HEK293 (cell line): ENCODE results near the gene GMIP.

Experiments
- CTCF ChIA-PET: fragments of 350-600 bp; formaldehyde crosslinking; extraction: SDS; loops from one replicate; lab custom pipeline; 2021; ENCODE audit warnings: antibody characterized with exemption; lab: Yijun Ruan, JAX
- POLR2A ChIA-PET: fragments of 300-600 bp; formaldehyde crosslinking; extraction: SDS; loops from one replicate; lab custom pipeline; 2020; ENCODE audit warnings: antibody characterized with exemption, inconsistent platforms; lab: Yijun Ruan, JAX
- H3K27ac ChIP-seq: fragments of 200-500 bp; sonication (Bioruptor generic); 2 replicates; pipeline ENCODE4 v1.5.1; 2014; ENCODE audit warnings: low read depth, low read length, control low read depth, inconsistent platforms; ENCODE audit errors: extremely low read depth
- H3K36me3 ChIP-seq, 2 experiments: fragments of 200-500 bp in 1 of 2; sonication (Bioruptor generic) in 1 of 2; 1 replicate in 1 of 2; 2 replicates in 1 of 2; pipeline ENCODE4 v1.5.1; 2014 to 2017; ENCODE audit warnings: inconsistent platforms in 2 of 2, low read length in 2 of 2; ENCODE audit not compliant: control insufficient read depth in 2 of 2, insufficient read depth in 1 of 2
- H3K4me1 ChIP-seq: fragments of 200-500 bp; sonication (Bioruptor generic); 2 replicates; pipeline ENCODE4 v1.5.1; 2014; ENCODE audit warnings: mild to moderate bottlenecking, low read length, inconsistent platforms; ENCODE audit not compliant: control insufficient read depth, insufficient read depth
- H3K4me3 ChIP-seq: 2 replicates; pipeline ENCODE4 v1.5.1; 2011; ENCODE audit warnings: low read depth, mild to moderate bottlenecking, control low read depth, low read length, moderate library complexity
- H3K9me3 ChIP-seq: fragments of 200-500 bp; sonication (Bioruptor generic); 2 replicates; pipeline ENCODE4 v1.5.1; 2014; ENCODE audit warnings: low read depth, low read length, inconsistent platforms; ENCODE audit not compliant: control insufficient read depth, insufficient read depth
- BCL11A ChIP-seq: fragments of 450-650 bp; formaldehyde crosslinking; IDR thresholded peaks from 2 replicates; pipeline ENCODE4 v1.5.1; 2016; ENCODE audit warnings: low read depth, missing biosample characterization, missing genetic modification characterization
- BCL11B ChIP-seq: fragments of 450-650 bp; formaldehyde crosslinking; IDR thresholded peaks from 2 replicates; pipeline ENCODE4 v1.5.1; 2016; ENCODE audit warnings: low read depth, missing biosample characterization, missing genetic modification characterization
- HOXA7 ChIP-seq: sonication (generic); formaldehyde crosslinking; IDR thresholded peaks from 2 replicates; pipeline ENCODE4 v1.8.1; 2022; ENCODE audit warnings: missing genetic modification reagents, borderline replicate concordance
- MEIS1 ChIP-seq: sonication (generic); formaldehyde crosslinking; IDR thresholded peaks from 2 replicates; pipeline ENCODE4 v1.8.1; 2022; ENCODE audit warnings: missing genetic modification reagents, mild to moderate bottlenecking, borderline replicate concordance
- TRIM28 ChIP-seq: IDR thresholded peaks from 2 replicates; pipeline ENCODE4 v1.6.1; 2011; ENCODE audit warnings: low read length, control low read depth, borderline replicate concordance
- ZFP37 ChIP-seq: fragments of 450-650 bp; formaldehyde crosslinking; IDR thresholded peaks from 2 replicates; pipeline ENCODE4 v1.5.1; 2016; ENCODE audit warnings: missing biosample characterization, missing genetic modification characterization
- ZNF48 ChIP-seq: fragments of 450-650 bp; formaldehyde crosslinking; IDR thresholded peaks from 2 replicates; pipeline ENCODE4 v1.5.1; 2016; ENCODE audit warnings: missing biosample characterization, missing genetic modification characterization
- ZNF623 ChIP-seq: fragments of 450-650 bp; formaldehyde crosslinking; IDR thresholded peaks from 2 replicates; pipeline ENCODE4 v1.5.1; 2016; ENCODE audit warnings: missing biosample characterization, missing genetic modification characterization
- ZSCAN30 ChIP-seq: fragments of 450-650 bp; IDR thresholded peaks from 2 replicates; pipeline ENCODE4 v1.5.1; 2018; ENCODE audit warnings: missing biosample characterization, mild to moderate bottlenecking, missing genetic modification characterization, moderate library complexity
- TF ChIP-seq, protein P1 (sequence below): fragments of 450-650 bp; formaldehyde crosslinking; IDR thresholded peaks from 2 replicates; pipeline ENCODE4 v1.5.0; 2017; ENCODE audit warnings: missing biosample characterization, missing genetic modification characterization, borderline replicate concordance
- TF ChIP-seq, protein P2 (sequence below): fragments of 450-650 bp; formaldehyde crosslinking; IDR thresholded peaks from 2 replicates; pipeline ENCODE4 v1.5.1; 2016; ENCODE audit warnings: missing biosample characterization, missing genetic modification characterization, borderline replicate concordance

Gene GMIP

DNA sequence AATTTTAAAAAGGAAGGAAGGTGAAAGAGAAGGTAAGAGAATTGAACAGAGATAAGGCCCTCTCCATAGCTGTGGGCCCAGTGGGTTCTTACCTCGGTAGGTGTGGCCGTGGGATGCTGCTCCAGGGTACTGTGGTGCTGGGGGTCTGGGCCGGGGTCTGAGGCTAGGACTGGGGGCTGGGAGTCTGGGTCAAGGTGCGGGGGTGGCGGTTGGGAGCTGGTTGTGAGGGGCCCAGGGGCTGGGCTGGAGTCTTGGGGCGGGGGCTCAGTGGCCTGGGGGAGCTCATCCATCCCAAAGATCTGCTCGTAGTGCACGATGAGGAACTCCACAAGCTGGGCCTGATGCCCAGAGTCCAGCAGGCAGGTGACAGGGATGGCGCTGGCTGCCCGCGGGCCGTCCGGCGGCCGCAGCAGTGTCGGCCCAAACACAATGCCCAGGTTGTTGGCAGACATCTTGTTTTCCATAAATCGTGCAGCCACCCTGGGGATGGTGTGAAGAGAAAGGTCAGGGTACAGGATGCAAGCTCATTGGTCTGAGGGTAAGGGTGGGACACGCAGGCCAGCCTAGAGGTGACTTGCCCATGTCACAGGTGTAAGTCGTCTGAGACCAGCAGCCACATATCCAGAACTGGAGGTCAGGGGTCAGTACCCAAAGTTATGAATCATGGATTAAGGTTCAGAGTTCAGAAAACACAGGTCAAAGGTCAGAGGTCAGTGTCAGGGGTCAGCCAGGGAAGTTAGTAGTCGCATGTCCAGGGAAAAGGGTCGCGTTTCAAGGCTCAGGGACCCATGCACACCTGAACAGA lies 9.5 kb downstream of the GMIP start:
- ChIA-PET CTCF (interaction anchor here (0.5 to 1.9 kb wide), 2 partner anchors 10 to 24 kb away, joined by 4 to 9 read pairs; partner anchors contain the start of gene GMIP), POLR2A (no interaction called here)

DNA sequence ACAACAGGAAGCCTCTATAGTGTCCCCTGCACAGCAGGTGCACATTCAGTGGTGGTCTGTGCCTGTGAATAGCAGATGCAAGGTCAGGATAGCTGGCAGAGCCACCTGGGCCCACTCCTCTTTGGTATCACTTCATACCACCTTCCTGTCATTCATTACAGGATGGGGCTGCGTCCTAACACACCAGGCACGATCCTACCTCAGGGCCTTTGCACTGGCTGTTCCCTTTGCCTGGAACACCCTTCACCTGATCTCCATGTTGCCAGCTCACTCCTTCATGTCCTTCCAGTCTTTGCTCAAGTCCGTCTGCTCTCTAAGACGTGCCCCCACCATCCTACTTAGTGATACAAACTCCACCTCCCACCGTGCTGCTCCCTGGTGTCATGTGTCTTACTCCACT lies 10.8 kb downstream of the GMIP start:
- H3K9me3 ChIP-seq: no peaks in the 10 kb centered on the region
- ChIA-PET CTCF (interaction anchor here (0.6 to 0.7 kb wide), 2 partner anchors 8 to 30 kb away, joined by 3 read pairs; no protein-coding TSS in a partner anchor), POLR2A (no interaction called here)
- H3K4me3 ChIP-seq: no peak overlapping the region
- H3K27ac ChIP-seq: no peak overlapping the region
- no peak for TF ChIP-seq ZNF48 (tag by site-specific recombination)
- TF ChIP-seq ZFP37: no peak
- no peak for TF ChIP-seq ZSCAN30 (tag by site-specific recombination)
- peak; percentile 95 for TF ChIP-seq ZNF623
- H3K36me3 ChIP-seq: peaks cover 0 to 41% of the 10 kb centered on the region in 2 experiments; a peak in 2 of 3 replicates
- no peaks in the 10 kb centered on the region for H3K4me1 ChIP-seq

More for the DNA sequence above, 9.5 kb downstream of the GMIP start:
- Histone ChIP-seq H3K36me3 (peaks cover 0 to 42% of the 10 kb centered on the region in 2 experiments; a peak in 2 of 3 replicates), H3K4me1 (no peaks in the 10 kb centered on the region), H3K27ac (no peak overlapping the region), H3K9me3 (no peaks in the 10 kb centered on the region), H3K4me3 (no peak overlapping the region)
- no peak for TF ChIP-seq MEIS1 (CRISPR knock-in tag)
- TF ChIP-seq BCL11A (tag by site-specific recombination): peak; percentile 88; the same call in 1 of the 2 replicates
- TF ChIP-seq BCL11B (tag by site-specific recombination): peak; percentile 94

DNA sequence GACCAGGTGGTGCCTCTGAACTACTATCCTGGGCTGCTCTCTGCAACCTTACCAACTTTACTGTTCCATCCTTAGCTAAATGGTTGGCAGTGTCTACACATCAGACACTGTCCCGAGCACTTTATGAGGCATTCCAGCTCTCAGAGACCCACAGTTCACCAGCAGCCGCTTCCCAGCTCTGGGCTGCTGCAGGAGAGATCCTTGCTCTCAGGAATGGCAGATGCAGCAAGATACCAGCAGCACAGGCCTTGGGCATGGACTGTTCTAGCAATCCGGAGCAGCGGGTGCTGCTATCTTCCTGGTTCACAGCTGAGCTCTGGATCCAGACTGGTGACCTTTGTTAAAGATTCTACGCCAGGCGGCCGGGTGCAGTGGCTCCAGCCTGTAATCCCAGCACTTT lies 12.1 kb downstream of the GMIP start:
- ChIA-PET POLR2A (interaction anchor here (0.6 kb wide), 1 partner anchor 100 kb away, joined by 8 read pairs; no protein-coding TSS in a partner anchor), CTCF (interaction anchor here (1.3 kb wide), 1 partner anchor 12 kb away, joined by 5 read pairs; the partner anchor contains the start of gene GMIP)
- Histone ChIP-seq H3K27ac (no peak overlapping the region), H3K4me3 (no peak overlapping the region), H3K9me3 (no peaks in the 10 kb centered on the region), H3K4me1 (no peaks in the 10 kb centered on the region), H3K36me3 (peaks cover 0 to 36% of the 10 kb centered on the region in 2 experiments; a peak in 2 of 3 replicates)
- TF ChIP-seq HOXA7 (CRISPR knock-in tag) (no peak), TRIM28 (no peak)
- TF ChIP-seq, protein P1, sequence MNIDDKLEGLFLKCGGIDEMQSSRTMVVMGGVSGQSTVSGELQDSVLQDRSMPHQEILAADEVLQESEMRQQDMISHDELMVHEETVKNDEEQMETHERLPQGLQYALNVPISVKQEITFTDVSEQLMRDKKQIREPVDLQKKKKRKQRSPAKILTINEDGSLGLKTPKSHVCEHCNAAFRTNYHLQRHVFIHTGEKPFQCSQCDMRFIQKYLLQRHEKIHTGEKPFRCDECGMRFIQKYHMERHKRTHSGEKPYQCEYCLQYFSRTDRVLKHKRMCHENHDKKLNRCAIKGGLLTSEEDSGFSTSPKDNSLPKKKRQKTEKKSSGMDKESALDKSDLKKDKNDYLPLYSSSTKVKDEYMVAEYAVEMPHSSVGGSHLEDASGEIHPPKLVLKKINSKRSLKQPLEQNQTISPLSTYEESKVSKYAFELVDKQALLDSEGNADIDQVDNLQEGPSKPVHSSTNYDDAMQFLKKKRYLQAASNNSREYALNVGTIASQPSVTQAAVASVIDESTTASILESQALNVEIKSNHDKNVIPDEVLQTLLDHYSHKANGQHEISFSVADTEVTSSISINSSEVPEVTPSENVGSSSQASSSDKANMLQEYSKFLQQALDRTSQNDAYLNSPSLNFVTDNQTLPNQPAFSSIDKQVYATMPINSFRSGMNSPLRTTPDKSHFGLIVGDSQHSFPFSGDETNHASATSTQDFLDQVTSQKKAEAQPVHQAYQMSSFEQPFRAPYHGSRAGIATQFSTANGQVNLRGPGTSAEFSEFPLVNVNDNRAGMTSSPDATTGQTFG (tag by site-specific recombination): no peak

DNA sequence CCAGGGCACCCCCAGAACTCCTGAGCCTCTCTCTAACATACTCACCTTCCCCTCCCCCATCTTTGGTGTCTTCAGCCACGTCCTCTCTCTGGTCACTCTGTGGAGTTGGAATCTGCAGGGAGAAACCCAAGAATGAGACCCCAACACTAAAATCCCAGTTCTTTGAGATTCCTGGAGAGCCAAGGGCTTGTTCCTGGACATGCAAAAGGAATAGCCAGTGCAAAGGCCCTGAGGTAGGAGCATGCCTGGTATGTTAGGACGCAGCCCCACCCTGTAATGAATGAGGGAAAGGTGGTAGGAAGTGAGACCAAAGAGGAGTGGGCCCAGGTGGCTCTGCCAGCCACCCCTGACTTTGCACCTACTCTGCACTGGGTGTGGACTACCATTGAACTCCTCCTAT lies 13.0 kb downstream of the GMIP start:
- peaks cover 0 to 32% of the 10 kb centered on the region in 2 experiments; a peak in 2 of 3 replicates for H3K36me3 ChIP-seq
- no peaks in the 10 kb centered on the region for H3K4me1 ChIP-seq
- ChIA-PET CTCF (interaction anchor here (1.3 kb wide), 1 partner anchor 13 kb away, joined by 5 read pairs; the partner anchor contains the start of gene GMIP), POLR2A (no interaction called here)
- no peaks in the 10 kb centered on the region for H3K9me3 ChIP-seq
- peak; percentile 91 for TF ChIP-seq ZNF623
- TF ChIP-seq, protein P2, sequence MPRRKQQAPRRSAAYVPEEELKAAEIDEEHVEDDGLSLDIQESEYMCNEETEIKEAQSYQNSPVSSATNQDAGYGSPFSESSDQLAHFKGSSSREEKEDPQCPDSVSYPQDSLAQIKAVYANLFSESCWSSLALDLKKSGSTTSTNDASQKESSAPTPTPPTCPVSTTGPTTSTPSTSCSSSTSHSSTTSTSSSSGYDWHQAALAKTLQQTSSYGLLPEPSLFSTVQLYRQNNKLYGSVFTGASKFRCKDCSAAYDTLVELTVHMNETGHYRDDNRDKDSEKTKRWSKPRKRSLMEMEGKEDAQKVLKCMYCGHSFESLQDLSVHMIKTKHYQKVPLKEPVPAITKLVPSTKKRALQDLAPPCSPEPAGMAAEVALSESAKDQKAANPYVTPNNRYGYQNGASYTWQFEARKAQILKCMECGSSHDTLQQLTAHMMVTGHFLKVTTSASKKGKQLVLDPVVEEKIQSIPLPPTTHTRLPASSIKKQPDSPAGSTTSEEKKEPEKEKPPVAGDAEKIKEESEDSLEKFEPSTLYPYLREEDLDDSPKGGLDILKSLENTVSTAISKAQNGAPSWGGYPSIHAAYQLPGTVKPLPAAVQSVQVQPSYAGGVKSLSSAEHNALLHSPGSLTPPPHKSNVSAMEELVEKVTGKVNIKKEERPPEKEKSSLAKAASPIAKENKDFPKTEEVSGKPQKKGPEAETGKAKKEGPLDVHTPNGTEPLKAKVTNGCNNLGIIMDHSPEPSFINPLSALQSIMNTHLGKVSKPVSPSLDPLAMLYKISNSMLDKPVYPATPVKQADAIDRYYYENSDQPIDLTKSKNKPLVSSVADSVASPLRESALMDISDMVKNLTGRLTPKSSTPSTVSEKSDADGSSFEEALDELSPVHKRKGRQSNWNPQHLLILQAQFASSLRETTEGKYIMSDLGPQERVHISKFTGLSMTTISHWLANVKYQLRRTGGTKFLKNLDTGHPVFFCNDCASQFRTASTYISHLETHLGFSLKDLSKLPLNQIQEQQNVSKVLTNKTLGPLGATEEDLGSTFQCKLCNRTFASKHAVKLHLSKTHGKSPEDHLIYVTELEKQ: no peak
- H3K27ac ChIP-seq: no peak overlapping the region
- H3K4me3 ChIP-seq: no peak overlapping the region
